Activated T-helper 1 cell treated with anti-CD3 and anti-CD28 coated beads, Interleukin-2, amount 50 U/mL, for 16 hours (primary cell): ENCODE measurements around the gene CYP4F3.
"Not testable (repeated sequence)": the region's sequence is repeated elsewhere in the genome, so short reads cannot be mapped to it uniquely, and the experiment has no call there.

Experiments
- DNase-seq, 2 donors: peaks; one replicate each; pipeline ENCODE4 v3.0.0-alpha.2; 2020; ENCODE audit warnings: low read depth in 1 of 2, low spot score in 1 of 2

Gene CYP4F3

DNA sequence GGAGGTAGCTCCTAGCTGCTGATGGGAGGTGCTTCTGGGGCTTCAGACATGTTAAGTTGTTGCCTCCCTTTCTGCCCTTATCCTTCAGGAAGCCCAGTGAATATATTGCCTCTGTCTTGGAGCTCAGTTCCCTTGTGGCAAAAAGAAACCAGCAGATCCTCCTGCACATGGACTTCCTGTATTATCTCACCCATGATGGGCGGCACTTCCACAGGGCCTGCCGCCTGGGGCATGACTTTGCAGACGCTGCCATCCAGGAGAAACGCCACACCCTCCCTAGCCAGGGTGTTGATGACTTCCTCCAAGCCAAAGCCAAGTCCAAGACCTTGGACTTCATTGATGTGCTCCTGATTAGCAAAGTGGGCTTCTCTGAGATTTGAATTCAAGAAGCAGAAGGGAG, 26.2 kb downstream of the CYP4F3 start:
- no peak for DNase-seq

DNA sequence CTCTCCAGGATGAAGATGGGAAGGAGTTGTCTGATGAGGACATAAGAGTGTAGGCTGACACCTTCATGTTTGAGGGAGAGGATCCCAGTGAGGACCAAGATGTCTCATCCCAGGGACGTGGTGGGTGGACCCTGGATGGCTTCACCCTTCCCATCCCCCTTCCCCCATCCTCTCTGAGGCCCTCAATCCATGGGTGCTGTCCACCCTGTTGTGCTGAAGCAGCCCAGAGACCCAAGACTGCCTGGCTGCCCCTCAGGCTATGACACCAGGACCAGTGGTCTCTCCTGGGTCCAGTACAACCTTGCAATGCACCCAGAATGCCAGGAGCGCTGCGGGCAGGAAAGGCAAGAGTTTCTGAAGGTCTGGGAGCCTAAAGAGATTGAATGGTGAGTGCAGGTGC, 28.7 kb downstream of the CYP4F3 start:
- DNase-seq, result no peak

DNA sequence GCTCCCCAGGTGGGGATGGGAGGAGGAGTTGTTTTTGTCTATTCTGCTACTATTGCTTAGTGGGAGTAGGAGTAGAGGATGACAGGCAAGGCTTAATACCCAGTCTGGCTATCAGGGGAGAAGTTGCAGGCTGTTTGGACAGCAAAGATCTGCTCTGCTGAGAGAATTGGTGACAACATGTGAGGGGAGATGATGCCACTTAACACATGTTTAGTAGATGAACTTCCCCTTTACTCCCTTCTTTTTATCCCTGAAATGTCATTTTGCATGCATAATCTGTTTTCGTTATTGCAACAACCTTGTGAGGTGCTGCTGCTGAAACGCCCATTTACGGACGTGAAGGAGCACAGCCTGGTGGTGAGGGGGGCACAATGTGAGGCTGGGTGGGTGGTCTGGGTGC, 29.2 kb downstream of the CYP4F3 start:
- no peak for DNase-seq

DNA sequence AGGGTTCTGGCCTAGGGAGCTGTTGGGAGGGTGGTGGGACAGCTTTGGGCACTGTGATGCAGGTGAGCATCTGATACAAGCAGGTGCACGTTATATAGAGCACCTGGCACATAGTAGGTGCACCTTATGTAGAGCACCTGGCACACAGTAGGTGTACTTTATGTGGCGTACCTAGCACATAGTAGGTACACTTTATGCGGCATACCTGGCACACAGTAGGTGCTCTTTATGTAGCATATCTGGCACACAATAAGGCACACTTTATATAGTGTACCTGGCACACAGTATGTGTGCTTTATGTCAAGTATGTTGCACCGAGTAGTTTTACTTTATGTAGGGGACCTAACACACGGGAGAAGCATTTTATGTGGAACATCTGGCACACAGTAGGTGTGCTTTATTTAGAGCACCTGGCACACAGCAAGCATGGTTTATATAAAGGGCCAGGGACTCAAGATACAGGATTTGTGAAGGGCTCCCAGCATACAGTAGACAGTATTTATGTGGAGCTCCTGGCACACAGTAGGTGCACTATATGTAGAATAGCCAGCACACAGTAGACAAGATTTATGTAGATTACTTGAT, 30.6 kb downstream of the CYP4F3 start:
- DNase-seq, result no peak

DNA sequence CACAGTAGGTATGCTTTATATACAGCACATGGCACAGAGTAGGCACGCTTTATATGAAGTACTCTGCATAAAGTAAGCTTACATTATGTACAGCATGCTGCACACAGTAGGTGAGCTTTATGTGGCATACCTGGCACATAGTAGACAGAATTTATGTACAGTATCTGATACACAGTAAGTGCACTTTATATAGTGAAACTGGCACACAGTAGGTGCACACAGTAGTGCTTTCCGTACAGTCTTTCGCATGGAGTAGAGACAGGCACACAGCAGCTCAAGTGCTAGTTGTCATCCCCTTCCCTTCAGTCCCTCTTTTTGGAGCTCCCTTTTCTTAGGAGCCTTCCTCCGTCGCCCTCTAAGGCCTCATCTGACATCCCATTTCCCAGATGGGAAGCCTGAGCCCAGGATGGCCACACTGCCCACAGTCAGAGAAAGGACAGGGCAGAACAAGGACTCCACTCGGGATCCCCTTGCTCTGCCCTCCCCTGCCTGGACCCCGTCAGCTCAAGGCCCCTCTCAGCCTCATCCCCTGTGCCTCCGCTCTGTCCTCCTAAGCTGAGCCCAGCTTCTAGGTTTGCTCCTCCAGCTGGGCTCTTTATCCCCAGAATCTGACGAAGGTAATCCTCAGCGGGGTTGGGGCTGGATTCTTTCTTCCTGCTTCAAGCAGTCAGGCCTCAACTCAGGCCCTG, 31.3 kb downstream of the CYP4F3 start:
- DNase-seq, result no peak

DNA sequence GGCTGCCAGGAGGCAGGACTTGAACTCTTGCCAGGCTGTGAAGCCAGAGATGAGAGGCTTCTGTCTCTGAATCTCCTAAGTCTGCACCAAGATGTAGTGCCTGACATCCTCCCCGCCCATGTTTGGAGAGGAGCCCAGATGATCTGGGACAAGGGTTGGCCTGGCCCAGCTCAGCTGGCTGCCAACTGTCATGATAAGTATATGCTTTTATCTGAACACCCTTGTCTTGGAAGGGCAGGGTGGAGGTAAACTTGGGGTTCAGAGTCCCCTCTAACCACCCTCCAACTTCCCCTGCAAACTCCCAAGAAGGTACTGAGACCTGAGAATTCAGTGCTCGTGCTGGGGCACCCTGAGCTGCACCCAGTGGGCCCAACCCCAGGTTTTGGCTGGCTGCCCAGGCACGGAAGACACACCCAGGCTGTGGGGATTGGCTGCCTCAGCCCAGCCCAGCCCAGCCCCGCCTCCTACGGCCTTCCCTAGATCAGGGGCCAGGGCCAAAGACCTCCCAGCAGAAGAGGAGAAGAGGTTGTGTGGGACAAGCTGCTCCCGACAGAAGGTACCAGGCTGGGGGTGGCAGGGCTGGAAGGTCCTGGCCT, 32.0 kb downstream of the CYP4F3 start, which contains the start of gene CYP4F12:
Gene CYP4F12 (plus strand): TSS at position 508 of the 596 bp plus-strand sequence. CDS start 443 bp downstream, outside the sequence.
- DNase-seq, result peak in 1 of 2 donors; percentile 13

DNA sequence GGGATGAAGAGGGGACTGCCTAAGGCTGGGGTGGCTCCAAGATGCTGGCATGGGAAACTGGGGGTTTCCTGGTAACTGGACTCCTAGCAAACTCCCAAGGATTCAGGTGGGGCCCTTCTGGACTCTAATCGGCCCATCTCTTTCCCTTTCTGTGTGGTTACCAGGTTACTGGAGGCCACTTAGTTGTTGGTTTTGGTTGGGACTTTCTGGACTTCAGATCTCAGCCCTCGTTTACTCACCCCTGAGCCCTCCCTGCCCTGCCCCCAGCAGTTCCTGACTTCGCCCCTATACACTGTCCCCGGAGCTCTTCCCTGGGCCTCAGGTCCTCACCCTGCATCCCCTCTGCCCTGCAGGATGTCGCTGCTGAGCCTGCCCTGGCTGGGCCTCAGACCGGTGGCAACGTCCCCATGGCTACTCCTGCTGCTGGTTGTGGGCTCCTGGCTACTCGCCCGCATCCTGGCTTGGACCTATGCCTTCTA, 32.5 kb downstream of the CYP4F3 start:
- no peak for DNase-seq

DNA sequence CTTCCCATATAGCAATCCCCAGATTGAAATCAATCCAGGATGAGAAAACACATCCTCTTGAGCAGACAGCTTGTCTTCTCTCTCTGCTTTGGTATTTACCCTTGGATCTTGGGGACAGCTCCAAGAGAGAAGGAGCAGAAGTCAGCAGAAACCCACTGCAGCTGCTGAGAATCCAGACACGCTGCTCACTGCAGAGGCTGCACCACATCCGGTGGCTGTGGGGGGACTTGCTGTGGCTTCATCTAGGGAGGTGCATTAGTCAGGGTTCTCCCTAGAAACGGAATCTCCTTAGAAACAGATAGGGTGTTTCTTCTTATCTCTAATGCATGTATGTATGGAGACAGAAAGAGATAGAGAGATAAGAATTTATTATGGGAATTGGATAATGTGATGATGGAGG, 34.9 kb downstream of the CYP4F3 start:
- no peak for DNase-seq

DNA sequence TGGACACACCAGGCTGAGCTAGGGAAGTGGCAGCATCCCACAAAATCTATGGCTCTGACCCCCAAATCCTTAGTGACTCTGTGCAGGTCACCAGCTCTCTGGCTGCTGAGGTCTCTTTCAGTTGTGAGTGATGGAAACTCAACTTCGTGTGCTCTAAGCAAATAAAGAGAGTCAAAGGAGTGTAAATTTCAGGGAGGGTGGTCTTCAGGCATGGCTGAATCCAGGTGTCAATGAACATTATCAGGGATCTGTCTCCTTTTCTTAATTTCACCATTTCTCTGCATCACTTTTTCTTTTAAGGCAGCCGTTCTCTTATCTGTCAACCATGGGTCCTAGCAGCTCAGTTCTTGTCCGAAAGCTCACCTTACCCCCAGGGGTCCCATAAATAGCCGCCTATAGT, 38.4 kb downstream of the CYP4F3 start:
- DNase-seq, result no peak

DNA sequence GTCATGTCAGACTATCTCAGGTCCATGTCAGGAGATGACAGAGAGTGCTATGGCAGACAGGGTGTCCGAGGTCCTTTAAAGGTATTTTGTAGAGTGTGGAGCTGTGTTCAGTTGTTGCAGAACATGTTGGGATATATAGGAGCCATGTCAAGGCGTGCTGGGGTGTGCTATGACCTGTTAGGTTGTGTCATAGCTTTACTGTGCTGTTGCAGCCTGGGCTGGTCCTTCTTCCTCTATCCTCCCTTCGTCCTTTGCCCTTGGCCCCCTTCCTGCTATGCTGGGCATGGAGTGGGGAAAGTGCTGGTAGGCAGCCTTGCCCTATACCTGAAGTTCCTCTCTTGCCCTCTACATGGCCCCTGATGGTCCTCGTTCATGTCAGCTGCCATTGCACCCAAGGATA, 39.2 kb downstream of the CYP4F3 start:
- not testable (repeated sequence) for DNase-seq

DNA sequence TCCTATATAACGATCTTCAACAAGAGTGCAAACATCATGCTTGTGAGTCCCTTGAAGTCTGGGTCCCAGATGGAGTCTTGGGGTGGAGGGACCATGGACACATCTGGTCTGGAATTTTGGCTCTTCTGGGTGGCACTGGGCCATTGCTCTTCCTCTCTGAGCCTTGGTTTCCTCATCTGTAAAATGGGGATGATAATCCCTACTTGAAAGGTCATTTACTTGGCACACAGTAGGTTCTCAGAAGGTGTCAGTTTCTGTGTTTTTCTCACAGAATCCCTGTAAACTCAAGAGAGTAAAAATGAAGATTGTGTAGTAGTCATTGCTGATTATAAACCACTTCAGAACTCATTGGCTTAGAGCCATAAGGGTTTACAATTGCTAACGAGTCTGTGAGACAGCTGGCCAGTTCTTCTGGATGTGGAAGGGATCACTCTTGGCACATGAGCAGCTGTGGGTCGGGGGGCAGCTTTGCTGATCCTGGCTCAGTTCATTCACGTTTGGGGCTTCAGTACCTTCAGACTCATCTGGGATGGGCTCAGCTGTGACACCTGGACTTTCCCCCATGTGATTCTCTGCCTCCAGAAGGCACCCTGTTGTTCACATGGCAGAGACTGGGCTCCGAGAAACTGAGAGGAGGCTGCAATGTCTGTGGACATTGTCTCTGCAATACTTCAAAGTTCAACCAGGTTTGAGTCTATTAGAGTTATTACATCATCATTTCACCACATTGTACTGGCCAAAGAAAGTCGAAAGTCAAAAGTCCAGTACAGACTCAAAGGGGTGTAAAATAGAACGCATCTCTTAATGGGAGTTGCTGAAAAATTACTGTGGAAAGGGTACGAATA, 40.0 kb downstream of the CYP4F3 start:
- no peak for DNase-seq

DNA sequence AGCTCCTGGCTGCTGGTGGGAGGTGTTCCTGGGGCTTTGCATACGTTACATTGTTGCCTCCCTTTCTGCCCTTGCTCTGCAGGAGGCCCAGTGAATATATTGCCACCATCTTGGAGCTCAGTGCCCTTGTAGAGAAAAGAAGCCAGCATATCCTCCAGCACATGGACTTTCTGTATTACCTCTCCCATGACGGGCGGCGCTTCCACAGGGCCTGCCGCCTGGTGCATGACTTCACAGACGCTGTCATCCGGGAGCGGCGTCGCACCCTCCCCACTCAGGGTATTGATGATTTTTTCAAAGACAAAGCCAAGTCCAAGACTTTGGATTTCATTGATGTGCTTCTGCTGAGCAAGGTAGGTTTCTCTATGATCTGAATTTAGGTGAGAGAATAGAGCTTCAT, 42.7 kb downstream of the CYP4F3 start:
- no peak for DNase-seq

DNA sequence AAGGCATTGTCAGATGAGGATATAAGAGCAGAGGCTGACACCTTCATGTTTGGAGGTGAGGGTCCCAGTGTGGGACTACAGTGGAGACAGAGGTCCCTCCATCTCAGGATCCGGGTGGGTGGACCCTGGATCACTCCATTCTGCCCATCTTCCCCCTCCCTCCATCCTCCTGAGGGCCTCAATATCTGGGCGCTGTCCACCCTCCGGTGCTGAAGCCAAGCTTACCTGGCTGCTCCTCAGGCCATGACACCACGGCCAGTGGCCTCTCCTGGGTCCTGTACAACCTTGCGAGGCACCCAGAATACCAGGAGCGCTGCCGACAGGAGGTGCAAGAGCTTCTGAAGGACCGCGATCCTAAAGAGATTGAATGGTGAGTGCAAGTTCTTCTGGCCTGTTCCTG, 44.1 kb downstream of the CYP4F3 start:
- DNase-seq, result no peak

DNA sequence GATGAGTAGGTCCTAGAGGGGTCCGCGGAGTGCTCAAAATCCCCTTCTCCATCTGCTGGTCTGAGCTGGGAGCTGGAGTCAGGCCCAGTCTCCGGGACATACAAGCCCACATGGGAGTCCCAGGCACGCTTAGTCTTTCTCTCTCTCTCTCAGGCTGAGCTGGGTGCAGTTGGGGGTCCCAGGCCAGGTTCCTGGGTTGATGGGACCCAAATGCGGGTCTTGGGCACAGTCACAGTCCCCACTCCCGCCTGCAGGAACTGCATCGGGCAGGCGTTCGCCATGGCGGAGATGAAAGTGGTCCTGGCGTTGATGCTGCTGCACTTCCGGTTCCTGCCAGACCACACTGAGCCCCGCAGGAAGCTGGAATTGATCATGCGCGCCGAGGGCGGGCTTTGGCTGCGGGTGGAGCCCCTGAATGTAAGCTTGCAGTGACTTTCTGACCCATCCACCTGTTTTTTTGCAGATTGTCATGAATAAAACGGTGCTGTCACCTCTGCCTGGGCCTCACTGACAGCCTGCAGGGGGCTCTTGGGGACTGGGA, 56.0 kb downstream of the CYP4F3 start:
- no peak for DNase-seq

DNA sequence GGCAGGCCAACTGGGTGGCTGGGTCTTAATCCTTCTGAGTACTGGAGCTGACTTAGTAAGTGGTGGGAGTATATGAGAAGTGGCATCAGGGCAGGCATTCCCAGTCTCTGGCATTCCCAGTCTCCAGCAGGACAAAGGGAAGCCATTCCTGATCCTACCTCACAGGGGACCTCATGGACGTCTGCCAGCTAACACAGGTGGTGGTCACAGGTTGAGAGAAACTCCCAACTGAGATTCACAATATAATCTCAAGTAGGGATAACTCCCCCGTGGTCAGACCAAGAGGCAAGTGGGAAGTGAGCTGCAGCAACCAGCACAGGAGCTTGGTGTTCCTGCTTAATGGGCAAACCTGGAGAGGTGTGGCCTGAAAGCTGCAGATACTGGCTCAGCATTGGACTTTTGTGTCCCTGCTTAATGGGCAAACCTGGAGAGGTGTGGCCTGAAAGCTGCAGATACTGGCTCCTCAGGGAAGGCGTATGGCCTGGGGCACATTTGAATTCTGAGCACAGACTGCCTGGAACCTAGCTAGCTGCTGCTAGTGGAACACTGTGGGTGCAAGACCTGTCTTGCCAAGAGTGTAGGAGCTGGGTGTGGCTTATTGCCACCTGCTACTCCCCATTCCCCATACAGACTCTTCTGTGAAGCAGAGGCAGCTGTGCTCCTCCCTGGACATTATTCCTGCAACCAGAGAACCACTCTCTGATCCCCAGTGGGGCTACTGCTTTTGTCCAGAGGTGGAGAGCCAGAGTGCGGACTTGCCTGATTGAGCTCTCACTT, 61.2 kb downstream of the CYP4F3 start:
- no peak for DNase-seq

DNA sequence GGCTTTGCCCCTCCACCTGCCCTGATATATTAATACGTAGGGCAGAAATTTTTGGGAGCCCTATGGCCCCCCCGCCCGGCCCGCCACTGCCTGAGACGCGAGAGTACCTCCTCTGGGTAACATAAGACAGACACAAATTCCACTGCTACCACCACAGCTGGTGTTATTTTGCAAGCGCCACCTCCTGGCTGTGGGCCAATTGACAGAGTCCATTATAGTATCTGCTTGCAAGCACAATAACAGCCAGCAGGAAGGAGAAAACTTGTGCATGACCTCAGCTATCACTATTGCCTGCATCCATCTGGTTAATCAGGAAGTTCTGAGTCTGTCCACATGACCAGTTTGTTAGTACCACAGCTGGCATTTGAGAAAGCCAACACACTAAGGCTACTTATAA, 61.8 kb downstream of the CYP4F3 start:
- no peak for DNase-seq
